ENCODE data around the gene CDC42EP4. TPM values are rescaled to one million over a fixed set of nuclear protein-coding genes. Genes with fewer than 3 reads are reported as not detected.
"Not testable (repeated sequence)": the region's sequence is repeated elsewhere in the genome, so short reads cannot be mapped to it uniquely, and the experiment has no call there.

Gene CDC42EP4
- total RNA-seq, 1 experiment from 2014 or later, result 16.6 TPM

GRCh38 chr17:73279704-73280103 is 32.1 kb downstream of the CDC42EP4 start:
- no peak for DNase-seq (ENCODE audit: low read depth)

- DNase-seq (ENCODE audit: low read depth), result peak; percentile 24
Measured at GRCh38 chr17:73278465-73279453, 33.0 kb downstream of the CDC42EP4 start.

GRCh38 chr17:73278049-73278464 is 33.7 kb downstream of the CDC42EP4 start:
- DNase-seq (ENCODE audit: low read depth), result no peak

- no peak for DNase-seq (ENCODE audit: low read depth)
Measured at GRCh38 chr17:73274490-73274889, 37.3 kb downstream of the CDC42EP4 start.

- DNase-seq (ENCODE audit: low read depth), result no peak
Measured at GRCh38 chr17:73272906-73273218, 38.9 kb downstream of the CDC42EP4 start.

- DNase-seq (ENCODE audit: low read depth), result no peak
Measured at GRCh38 chr17:73271072-73271471, 40.7 kb downstream of the CDC42EP4 start.

- no peak for DNase-seq (ENCODE audit: low read depth)
Measured at GRCh38 chr17:73269791-73270190, 42.0 kb downstream of the CDC42EP4 start.

GRCh38 chr17:73269329-73269615 is 42.5 kb downstream of the CDC42EP4 start:
- no peak for DNase-seq (ENCODE audit: low read depth)

- no peak for DNase-seq (ENCODE audit: low read depth)
Measured at GRCh38 chr17:73268582-73269328, 43.0 kb downstream of the CDC42EP4 start.

- no peak for DNase-seq (ENCODE audit: low read depth)
Measured at GRCh38 chr17:73267648-73268537, 43.9 kb downstream of the CDC42EP4 start.

- DNase-seq (ENCODE audit: low read depth), result no peak
Measured at GRCh38 chr17:73266796-73267195, 45.0 kb downstream of the CDC42EP4 start.

GRCh38 chr17:73265646-73266640 is 45.9 kb downstream of the CDC42EP4 start:
- DNase-seq (ENCODE audit: low read depth), result no peak

GRCh38 chr17:73264448-73264847 is 47.4 kb downstream of the CDC42EP4 start:
- DNase-seq (ENCODE audit: low read depth), result not testable (repeated sequence)

GRCh38 chr17:73262676-73263642 is 48.8 kb downstream of the CDC42EP4 start:
- DNase-seq (ENCODE audit: low read depth), result no peak

- no peak for DNase-seq (ENCODE audit: low read depth)
Measured at GRCh38 chr17:73261952-73262675, 49.7 kb downstream of the CDC42EP4 start.

GRCh38 chr17:73261617-73261951 is 50.2 kb downstream of the CDC42EP4 start, which contains the start of gene CPSF4L:
TSS of gene CPSF4L (minus strand) at chr17:73261880. CDS start at chr17:73261818, 62 bp downstream.
- no peak for DNase-seq (ENCODE audit: low read depth)

GRCh38 chr17:73257516-73257915 is 54.3 kb downstream of the CDC42EP4 start:
- DNase-seq (ENCODE audit: low read depth), result no peak

- DNase-seq (ENCODE audit: low read depth), result no peak
Measured at GRCh38 chr17:73256220-73256619, 55.6 kb downstream of the CDC42EP4 start.

- peak; percentile 58 for DNase-seq (ENCODE audit: low read depth)
Measured at GRCh38 chr17:73255671-73256181, 56.1 kb downstream of the CDC42EP4 start.

All from M059J (cell line).